OCI-LY3 (cell line): ENCODE results near the gene MYH15.

Experiments used
- H2AFZ ChIP-seq: fragments of 200-600, 300-600 bp; shearing (Covaris generic); 2 replicates; pipeline ENCODE4 v1.6.0; 2014; ENCODE audit warnings: antibody characterized with exemption, low read depth, low read length
- H3K27ac ChIP-seq: fragments of 200-600, 300-600 bp; sonication (generic); 2 replicates; pipeline ENCODE4 v1.5.1; 2014; ENCODE audit warnings: mild to moderate bottlenecking, low read length, moderate library complexity, mixed read lengths
- H3K27me3 ChIP-seq: fragments of 200-600, 300-600 bp; sonication (generic); 2 replicates; pipeline ENCODE4 v1.6.1; 2014; ENCODE audit warnings: low read depth, low read length, mixed read lengths
- H3K36me3 ChIP-seq: fragments of 200-600, 300-600 bp; sonication (generic); replicated peaks from 2 replicates; pipeline ENCODE3; 2014; ENCODE audit warnings: low read depth, low read length, mixed read lengths
- H3K4me1 ChIP-seq: fragments of 300-600, 200-600 bp; sonication (generic); 2 replicates; pipeline ENCODE4 v1.6.1; 2014; ENCODE audit warnings: low read length, mixed read lengths
- H3K4me2 ChIP-seq: fragments of 200-600, 300-600 bp; sonication (generic); 2 replicates; pipeline ENCODE4 v1.6.1; 2014; ENCODE audit warnings: low read length, mixed read lengths
- H3K4me3 ChIP-seq: fragments of 300-600, 200-600 bp; sonication (generic); 2 replicates; pipeline ENCODE4 v1.5.1; 2014; ENCODE audit warnings: antibody characterized with exemption, mild to moderate bottlenecking, low read length, moderate library complexity
- H3K79me2 ChIP-seq: fragments of 300-600, 200-600 bp; shearing (Covaris generic); 2 replicates; pipeline ENCODE4 v1.6.1; 2014; ENCODE audit warnings: mild to moderate bottlenecking, low read length, mixed read lengths
- H3K9ac ChIP-seq: fragments of 300-600, 200-600 bp; shearing (Covaris generic); 2 replicates; pipeline ENCODE4 v1.6.0; 2014; ENCODE audit warnings: mild to moderate bottlenecking, low read length, moderate library complexity
- H3K9me3 ChIP-seq: fragments of 200-600, 300-600 bp; shearing (Covaris generic); 2 replicates; pipeline ENCODE4 v1.6.1; 2014; ENCODE audit warnings: low read length, mixed read lengths; ENCODE audit not compliant: insufficient read depth
- H4K20me1 ChIP-seq: fragments of 200-600, 300-600 bp; sonication (generic); 2 replicates; pipeline ENCODE4 v1.6.1; 2016; ENCODE audit warnings: low read length, mixed read lengths; ENCODE audit not compliant: insufficient read depth
- EZH2phosphoT487 ChIP-seq: fragments of 200-600 bp; shearing (Covaris generic); IDR thresholded peaks from 2 replicates; pipeline ENCODE4 v1.6.1; 2018; ENCODE audit warnings: antibody characterized with exemption, mixed run types, low read depth
- TF ChIP-seq, protein P1 (sequence below): fragments of 200-600, 300-600 bp; sonication (generic); IDR thresholded peaks from 2 replicates; pipeline ENCODE4 v1.5.1; 2014; ENCODE audit warnings: antibody characterized with exemption, low read length, low read depth

Gene MYH15

DNA sequence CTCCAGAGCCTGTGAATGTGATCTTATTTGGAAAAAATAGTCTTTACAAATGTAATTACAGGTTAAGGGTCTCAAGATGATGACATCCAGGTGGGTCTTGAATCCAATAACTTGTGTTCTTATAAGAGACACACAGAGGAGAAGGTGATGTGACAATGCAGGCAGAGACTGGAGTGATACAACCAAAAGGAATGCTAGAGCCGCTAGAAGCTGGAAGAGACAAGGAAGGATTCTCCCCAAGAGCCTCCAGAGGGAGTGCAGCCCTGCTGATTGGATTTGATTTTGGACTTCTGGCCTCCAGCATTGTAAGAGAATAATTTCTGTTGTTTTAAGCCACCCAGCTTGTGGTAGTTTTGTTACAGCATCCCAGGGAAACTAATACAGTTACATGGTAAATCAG lies 9.7 kb downstream of the MYH15 start:
- no peak for TF ChIP-seq EZH2phosphoT487
- TF ChIP-seq, protein P1, sequence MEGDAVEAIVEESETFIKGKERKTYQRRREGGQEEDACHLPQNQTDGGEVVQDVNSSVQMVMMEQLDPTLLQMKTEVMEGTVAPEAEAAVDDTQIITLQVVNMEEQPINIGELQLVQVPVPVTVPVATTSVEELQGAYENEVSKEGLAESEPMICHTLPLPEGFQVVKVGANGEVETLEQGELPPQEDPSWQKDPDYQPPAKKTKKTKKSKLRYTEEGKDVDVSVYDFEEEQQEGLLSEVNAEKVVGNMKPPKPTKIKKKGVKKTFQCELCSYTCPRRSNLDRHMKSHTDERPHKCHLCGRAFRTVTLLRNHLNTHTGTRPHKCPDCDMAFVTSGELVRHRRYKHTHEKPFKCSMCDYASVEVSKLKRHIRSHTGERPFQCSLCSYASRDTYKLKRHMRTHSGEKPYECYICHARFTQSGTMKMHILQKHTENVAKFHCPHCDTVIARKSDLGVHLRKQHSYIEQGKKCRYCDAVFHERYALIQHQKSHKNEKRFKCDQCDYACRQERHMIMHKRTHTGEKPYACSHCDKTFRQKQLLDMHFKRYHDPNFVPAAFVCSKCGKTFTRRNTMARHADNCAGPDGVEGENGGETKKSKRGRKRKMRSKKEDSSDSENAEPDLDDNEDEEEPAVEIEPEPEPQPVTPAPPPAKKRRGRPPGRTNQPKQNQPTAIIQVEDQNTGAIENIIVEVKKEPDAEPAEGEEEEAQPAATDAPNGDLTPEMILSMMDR, result no peak
- Histone ChIP-seq H3K4me2 (no peak overlapping the region), H3K27ac (no peak overlapping the region)

DNA sequence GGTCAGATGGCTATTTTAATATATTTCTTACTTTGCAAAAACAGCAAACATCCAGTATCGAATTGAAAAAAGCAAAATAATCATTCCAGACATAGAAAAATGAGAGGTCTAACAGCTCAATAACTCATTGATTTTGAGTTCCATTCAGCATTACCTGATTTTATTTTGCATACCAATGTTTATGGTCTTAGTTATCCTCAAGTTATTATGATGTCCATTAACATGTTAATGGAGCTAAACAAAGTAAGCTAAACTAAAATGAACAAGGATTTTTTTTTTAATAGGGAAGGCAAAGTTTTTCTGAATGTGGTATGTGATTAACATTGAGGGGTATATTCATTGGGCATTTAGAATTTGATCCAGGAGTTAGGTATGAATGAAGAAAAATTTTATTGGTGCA lies 13.1 kb downstream of the MYH15 start:
- Histone ChIP-seq H3K27ac (no peak overlapping the region), H4K20me1 (no peaks in the 10 kb centered on the region), H3K9ac (no peak overlapping the region), H2AFZ (no peak overlapping the region), H3K4me3 (no peak overlapping the region), H3K79me2 (no peaks in the 10 kb centered on the region), H3K4me2 (no peak overlapping the region), H3K27me3 (no peaks in the 10 kb centered on the region), H3K4me1 (no peaks in the 10 kb centered on the region), H3K36me3 (no peaks in the 10 kb centered on the region), H3K9me3 (no peaks in the 10 kb centered on the region)
- TF ChIP-seq EZH2phosphoT487, result no peak
- TF ChIP-seq, protein P1, result no peak

More for the DNA sequence above, 9.7 kb downstream of the MYH15 start:
- H3K9ac ChIP-seq, result no peak overlapping the region
- H3K79me2 ChIP-seq, result no peaks in the 10 kb centered on the region
- H3K9me3 ChIP-seq, result no peaks in the 10 kb centered on the region
- no peaks in the 10 kb centered on the region for H4K20me1 ChIP-seq
- H2AFZ ChIP-seq, result no peak overlapping the region
- no peaks in the 10 kb centered on the region for H3K4me1 ChIP-seq
- H3K36me3 ChIP-seq, result no peaks in the 10 kb centered on the region
- no peaks in the 10 kb centered on the region for H3K27me3 ChIP-seq
- no peak overlapping the region for H3K4me3 ChIP-seq

DNA sequence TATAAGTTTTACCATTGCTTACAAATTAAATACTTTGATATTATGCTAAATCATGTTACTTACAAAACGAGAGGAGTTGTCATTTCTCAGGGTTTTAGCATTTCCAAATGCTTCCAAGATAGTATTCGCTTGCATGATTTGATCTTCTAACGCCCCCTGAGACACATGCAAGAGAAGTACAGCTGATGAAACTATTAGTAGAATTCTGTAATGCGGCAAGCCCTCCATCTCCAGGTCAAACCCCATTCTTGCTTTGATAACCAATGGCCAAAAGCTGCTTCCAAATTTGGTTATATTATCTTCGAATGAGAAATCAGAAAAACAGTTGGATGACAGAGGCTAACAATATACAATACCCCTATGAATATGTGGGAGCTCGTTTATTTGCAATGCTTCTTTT lies 14.7 kb downstream of the MYH15 start:
- no peaks in the 10 kb centered on the region for H3K9me3 ChIP-seq
- no peaks in the 10 kb centered on the region for H3K4me1 ChIP-seq
- H3K9ac ChIP-seq, result no peak overlapping the region
- no peaks in the 10 kb centered on the region for H3K79me2 ChIP-seq
- no peak overlapping the region for H2AFZ ChIP-seq
- no peaks in the 10 kb centered on the region for H4K20me1 ChIP-seq
- no peak overlapping the region for H3K4me2 ChIP-seq
- H3K36me3 ChIP-seq, result no peaks in the 10 kb centered on the region
- H3K27ac ChIP-seq, result no peak overlapping the region
- no peak overlapping the region for H3K4me3 ChIP-seq
- no peak for TF ChIP-seq EZH2phosphoT487
- TF ChIP-seq, protein P1, result no peak
- no peaks in the 10 kb centered on the region for H3K27me3 ChIP-seq

DNA sequence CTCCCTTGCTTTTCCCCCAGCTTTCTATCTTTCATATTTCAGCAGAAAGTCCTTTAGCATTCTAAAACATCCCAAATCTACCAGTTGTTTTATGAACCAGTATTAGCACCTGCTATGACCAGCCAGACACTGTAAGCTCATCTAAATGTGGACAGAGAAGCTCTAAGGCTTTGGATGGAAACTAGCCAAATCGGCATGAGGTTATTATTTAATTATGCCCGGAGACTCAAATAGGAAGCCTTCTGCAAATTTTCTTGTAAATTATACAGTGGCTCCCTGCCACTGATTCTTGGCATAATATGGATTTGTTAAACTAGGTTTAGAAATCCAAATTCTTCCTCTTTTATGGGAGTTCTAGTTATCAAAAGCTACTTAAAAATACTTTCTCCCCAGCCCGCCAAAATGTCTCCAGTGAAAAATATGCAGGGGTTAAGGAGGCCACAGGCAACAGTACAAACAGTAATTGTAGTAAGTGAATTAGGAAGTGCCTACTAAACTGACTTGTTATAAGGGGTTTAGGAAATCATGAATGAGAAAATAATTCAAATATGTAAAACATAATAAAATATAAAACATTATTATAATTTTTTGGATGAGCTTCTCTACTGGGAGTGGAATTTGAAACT lies 15.4 kb downstream of the MYH15 start:
- no peak overlapping the region for H3K9ac ChIP-seq
- H3K27me3 ChIP-seq, result no peaks in the 10 kb centered on the region
- no peak overlapping the region for H3K27ac ChIP-seq
- H3K4me1 ChIP-seq, result no peaks in the 10 kb centered on the region
- TF ChIP-seq, protein P1, result no peak
- no peak for TF ChIP-seq EZH2phosphoT487
- H2AFZ ChIP-seq, result no peak overlapping the region
- no peak overlapping the region for H3K4me3 ChIP-seq
- no peaks in the 10 kb centered on the region for H3K36me3 ChIP-seq
- no peaks in the 10 kb centered on the region for H3K9me3 ChIP-seq
- H4K20me1 ChIP-seq, result no peaks in the 10 kb centered on the region
- H3K4me2 ChIP-seq, result no peak overlapping the region
- H3K79me2 ChIP-seq, result no peaks in the 10 kb centered on the region
